Measurements from ENCODE around the gene ATP8B1.

Gene ATP8B1

GRCh38 chr18:57780318-57780705 lies 22.8 kb downstream of the ATP8B1 start:
- DNase-seq (ENCODE audit: insufficient read length, low spot score): no peak
- no peak for FAIRE-seq
- TF ChIP-seq POLR2A (IDR thresholded peaks at IDR 0.05; ENCODE audit: low read depth, low read length): no peak

- no peak for FAIRE-seq
- no peak for TF ChIP-seq POLR2A (IDR thresholded peaks at IDR 0.05; ENCODE audit: low read depth, low read length)
- no peak for DNase-seq (ENCODE audit: insufficient read length, low spot score)
These were observed 26.3 kb downstream of the ATP8B1 start for GRCh38 chr18:57776767-57777166.

GRCh38 chr18:57776354-57776753 lies 26.8 kb downstream of the ATP8B1 start:
- DNase-seq (ENCODE audit: insufficient read length, low spot score) (no peak), FAIRE-seq (no peak)
- no peak for TF ChIP-seq POLR2A (IDR thresholded peaks at IDR 0.05; ENCODE audit: low read depth, low read length)

GRCh38 chr18:57775937-57776336 lies 27.2 kb downstream of the ATP8B1 start:
- FAIRE-seq (no peak), DNase-seq (ENCODE audit: insufficient read length, low spot score) (no peak)
- no peak for TF ChIP-seq POLR2A (IDR thresholded peaks at IDR 0.05; ENCODE audit: low read depth, low read length)

- DNase-seq (ENCODE audit: insufficient read length, low spot score) (no peak), FAIRE-seq (no peak)
- TF ChIP-seq POLR2A (IDR thresholded peaks at IDR 0.05; ENCODE audit: low read depth, low read length): no peak
These were observed 30.7 kb downstream of the ATP8B1 start for GRCh38 chr18:57772387-57772799.

- FAIRE-seq: no peak
- no peak for DNase-seq (ENCODE audit: insufficient read length, low spot score)
- TF ChIP-seq POLR2A (IDR thresholded peaks at IDR 0.05; ENCODE audit: low read depth, low read length): no peak
These were observed 31.5 kb downstream of the ATP8B1 start for GRCh38 chr18:57771626-57772025.

GRCh38 chr18:57771193-57771592 lies 31.9 kb downstream of the ATP8B1 start:
- no peak for DNase-seq (ENCODE audit: insufficient read length, low spot score)
- TF ChIP-seq POLR2A (IDR thresholded peaks at IDR 0.05; ENCODE audit: low read depth, low read length): no peak
- FAIRE-seq: no peak

GRCh38 chr18:57768537-57769326 lies 34.4 kb downstream of the ATP8B1 start:
- no peak for DNase-seq (ENCODE audit: insufficient read length, low spot score)
- TF ChIP-seq POLR2A (IDR thresholded peaks at IDR 0.05; ENCODE audit: low read depth, low read length): no peak
- FAIRE-seq: no peak

GRCh38 chr18:57767259-57768050 lies 35.7 kb downstream of the ATP8B1 start:
- DNase-seq (ENCODE audit: insufficient read length, low spot score): no peak
- no peak for TF ChIP-seq POLR2A (IDR thresholded peaks at IDR 0.05; ENCODE audit: low read depth, low read length)
- no peak for FAIRE-seq

GRCh38 chr18:57764995-57765394 lies 38.1 kb downstream of the ATP8B1 start:
- FAIRE-seq (no peak), DNase-seq (ENCODE audit: insufficient read length, low spot score) (no peak)
- TF ChIP-seq POLR2A (IDR thresholded peaks at IDR 0.05; ENCODE audit: low read depth, low read length): no peak

GRCh38 chr18:57764087-57764486 lies 39.0 kb downstream of the ATP8B1 start:
- TF ChIP-seq POLR2A (IDR thresholded peaks at IDR 0.05; ENCODE audit: low read depth, low read length): no peak
- FAIRE-seq: no peak

GRCh38 chr18:57762686-57763085 lies 40.4 kb downstream of the ATP8B1 start:
- DNase-seq (ENCODE audit: insufficient read length, low spot score) (no peak), FAIRE-seq (no peak)
- no peak for TF ChIP-seq POLR2A (IDR thresholded peaks at IDR 0.05; ENCODE audit: low read depth, low read length)

More at GRCh38 chr18:57764087-57764486, 39.0 kb downstream of the ATP8B1 start:
- no peak for DNase-seq (ENCODE audit: insufficient read length, low spot score)

GRCh38 chr18:57759650-57760049 lies 43.5 kb downstream of the ATP8B1 start:
- no peak for TF ChIP-seq POLR2A (IDR thresholded peaks at IDR 0.05; ENCODE audit: low read depth, low read length)
- DNase-seq (ENCODE audit: insufficient read length, low spot score) (no peak), FAIRE-seq (no peak)

GRCh38 chr18:57755473-57756067 lies 47.5 kb downstream of the ATP8B1 start:
- no peak for TF ChIP-seq POLR2A (IDR thresholded peaks at IDR 0.05; ENCODE audit: low read depth, low read length)
- no peak for FAIRE-seq
- DNase-seq (ENCODE audit: insufficient read length, low spot score): no peak
